Non-pigmented ciliary epithelial cell (primary cell): Measurements from ENCODE around the gene OR9G4.

Experiments
- DNase-seq: peaks from one replicate; pipeline ENCODE4 v3.0.0-alpha.2; 2010; ENCODE audit warnings: low read depth

The OR9G4 gene

GRCh38 chr11:56748597-56748996 is at the start of gene OR9G4:
Gene OR9G4 (minus strand): TSS chr11:56748697. CDS start chr11:56743766, 4,931 bp downstream.
- DNase-seq, result no peak

- peak; percentile 22 for DNase-seq
Observed at GRCh38 chr11:56783448-56784041, 35.0 kb upstream of the OR9G4 start.

- DNase-seq, result no peak
Observed at GRCh38 chr11:56782167-56782847, 33.8 kb upstream of the OR9G4 start.

GRCh38 chr11:56776809-56777208 is 28.3 kb upstream of the OR9G4 start:
- DNase-seq, result no peak

- DNase-seq, result no peak
Observed at GRCh38 chr11:56764976-56765375, 16.5 kb upstream of the OR9G4 start.

- no peak for DNase-seq
Observed at GRCh38 chr11:56751480-56751879, 3.0 kb upstream of the OR9G4 start.

- no peak for DNase-seq
Observed at GRCh38 chr11:56750190-56750589, 1.7 kb upstream of the OR9G4 start.

- no peak for DNase-seq
Observed at GRCh38 chr11:56740886-56741285, 7.6 kb downstream of the OR9G4 start.

GRCh38 chr11:56740107-56740506 is 8.4 kb downstream of the OR9G4 start:
- no peak for DNase-seq

- no peak for DNase-seq
Observed at GRCh38 chr11:56720513-56720912, 28.0 kb downstream of the OR9G4 start.

GRCh38 chr11:56716379-56716854 is 32.1 kb downstream of the OR9G4 start:
- no peak for DNase-seq

GRCh38 chr11:56714206-56714605 is 34.3 kb downstream of the OR9G4 start:
- no peak for DNase-seq

- no peak for DNase-seq
Observed at GRCh38 chr11:56706486-56706885, 42.0 kb downstream of the OR9G4 start.

GRCh38 chr11:56705784-56706396 is 42.6 kb downstream of the OR9G4 start:
- no peak for DNase-seq

- no peak for DNase-seq
Observed at GRCh38 chr11:56700914-56701485, 47.5 kb downstream of the OR9G4 start.

- no peak for DNase-seq
Observed at GRCh38 chr11:56700242-56700913, 48.1 kb downstream of the OR9G4 start.

- no peak for DNase-seq
Observed at GRCh38 chr11:56698795-56699194, 49.7 kb downstream of the OR9G4 start, which contains the start of gene OR9G1. Gene OR9G1 (plus strand): TSS chr11:56699095. CDS start chr11:56700388, 1,293 bp downstream.

- DNase-seq, result no peak
Observed at GRCh38 chr11:56693428-56693827, 55.1 kb downstream of the OR9G4 start.
